ENCODE results near the gene COL28A1.

GRCh38 chr7:7369134-7369533, 166.5 kb downstream of the COL28A1 start:
- no peak for TF ChIP-seq POLR2AphosphoS5 (IDR thresholded peaks at IDR 0.05)
- TF ChIP-seq CTCF (IDR thresholded peaks at IDR 0.05) = no peak
- TF ChIP-seq POLR2A (IDR thresholded peaks at IDR 0.05) = no peak

Measured in prostate gland (tissue), 2 donors.